MCF 10A (cell line): ENCODE measurements around the gene TMEM244. TPM values are rescaled to one million over a fixed set of nuclear protein-coding genes. Genes with fewer than 3 reads are reported as not detected.

Experiments used
- BruUV-seq: library from RNA; stranded (reverse); fragments of 400-500 nt; replicated peaks from 2 replicates; lab custom pipeline; 2021; lab: Mats Ljungman, UMichigan
- CTCF ChIA-PET: fragments of 300-600 bp; sonication (Branson Sonifier 250); formaldehyde crosslinking; extraction: SDS; loops from one replicate; lab custom pipeline; 2021; ENCODE audit warnings: antibody characterized with exemption, inconsistent platforms; lab: Yijun Ruan, JAX
- POLR2A ChIA-PET: fragments of 300-600, 350-650 bp; sonication (Branson Sonifier 250); formaldehyde crosslinking; extraction: SDS; loops from one replicate; lab custom pipeline; 2020; ENCODE audit warnings: antibody characterized with exemption, inconsistent platforms; lab: Yijun Ruan, JAX
- DNase-seq: peaks from one replicate; pipeline ENCODE4 v3.0.0-alpha.2; 2018; ENCODE audit not compliant: unreplicated experiment
- H3K27ac Mint-ChIP-seq: one replicate; pipeline ENCODE4 v1.8.0; 2022; ENCODE audit warnings: mild to moderate bottlenecking, low read depth, mixed read lengths; ENCODE audit not compliant: unreplicated experiment
- H3K27me3 Mint-ChIP-seq: one replicate; pipeline ENCODE4 v1.8.0; 2022; ENCODE audit warnings: mixed read lengths; ENCODE audit not compliant: insufficient read depth, unreplicated experiment
- H3K36me3 Mint-ChIP-seq: one replicate; pipeline ENCODE4 v1.8.0; 2022; ENCODE audit warnings: mild to moderate bottlenecking, moderate library complexity, mixed read lengths; ENCODE audit not compliant: insufficient read depth, unreplicated experiment
- H3K4me1 Mint-ChIP-seq: one replicate; pipeline ENCODE4 v1.8.0; 2022; ENCODE audit warnings: mixed read lengths; ENCODE audit not compliant: insufficient read depth, unreplicated experiment
- H3K4me3 Mint-ChIP-seq: one replicate; pipeline ENCODE4 v1.8.0; 2022; ENCODE audit warnings: mild to moderate bottlenecking, moderate library complexity, mixed read lengths; ENCODE audit not compliant: unreplicated experiment
- H3K9me3 Mint-ChIP-seq: one replicate; pipeline ENCODE4 v1.8.0; 2022; ENCODE audit warnings: mixed read lengths; ENCODE audit not compliant: unreplicated experiment
- intact Hi-C: fragments of 100-400 bp; cut with micrococcal nuclease; formaldehyde crosslinking; loops from 2 replicates; pipeline ENCODE4 v1.14.1; 2022
- total RNA-seq: library from RNA; stranded (reverse); gene quantifications from 2 replicates; pipeline ENCODE4 v1.2.3, GENCODE V29; 2022
- TF ChIP-seq, protein P1 (sequence below): fragments of 200-600 bp; IDR thresholded peaks from one replicate; pipeline ENCODE4 v1.8.0; 2022; ENCODE audit warnings: antibody characterized with exemption, mild to moderate bottlenecking; ENCODE audit not compliant: unreplicated experiment

The TMEM244 gene
- total RNA-seq, 1 experiment from 2014 or later, result not detected

DNA sequence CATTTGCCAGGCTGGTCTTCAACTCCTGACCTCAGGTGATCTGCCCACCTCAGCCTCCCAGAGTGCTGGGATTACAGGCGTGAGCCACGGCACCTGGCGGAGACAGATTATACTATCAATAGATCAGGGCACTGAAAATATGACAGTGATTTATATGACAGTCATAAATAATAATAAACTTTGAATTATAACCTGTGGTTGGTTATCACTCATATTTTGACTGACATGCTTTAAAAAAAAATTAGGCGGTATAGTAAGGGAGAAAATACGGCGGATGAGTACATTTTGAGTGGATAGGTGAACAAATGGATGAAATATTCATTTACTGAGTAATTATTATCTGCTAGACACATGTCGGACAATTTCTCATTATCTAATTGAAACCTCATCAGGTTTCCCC, 28.8 kb downstream of the TMEM244 start:
- TF ChIP-seq, protein P1, sequence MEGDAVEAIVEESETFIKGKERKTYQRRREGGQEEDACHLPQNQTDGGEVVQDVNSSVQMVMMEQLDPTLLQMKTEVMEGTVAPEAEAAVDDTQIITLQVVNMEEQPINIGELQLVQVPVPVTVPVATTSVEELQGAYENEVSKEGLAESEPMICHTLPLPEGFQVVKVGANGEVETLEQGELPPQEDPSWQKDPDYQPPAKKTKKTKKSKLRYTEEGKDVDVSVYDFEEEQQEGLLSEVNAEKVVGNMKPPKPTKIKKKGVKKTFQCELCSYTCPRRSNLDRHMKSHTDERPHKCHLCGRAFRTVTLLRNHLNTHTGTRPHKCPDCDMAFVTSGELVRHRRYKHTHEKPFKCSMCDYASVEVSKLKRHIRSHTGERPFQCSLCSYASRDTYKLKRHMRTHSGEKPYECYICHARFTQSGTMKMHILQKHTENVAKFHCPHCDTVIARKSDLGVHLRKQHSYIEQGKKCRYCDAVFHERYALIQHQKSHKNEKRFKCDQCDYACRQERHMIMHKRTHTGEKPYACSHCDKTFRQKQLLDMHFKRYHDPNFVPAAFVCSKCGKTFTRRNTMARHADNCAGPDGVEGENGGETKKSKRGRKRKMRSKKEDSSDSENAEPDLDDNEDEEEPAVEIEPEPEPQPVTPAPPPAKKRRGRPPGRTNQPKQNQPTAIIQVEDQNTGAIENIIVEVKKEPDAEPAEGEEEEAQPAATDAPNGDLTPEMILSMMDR, result no peak
- Mint-ChIP-seq H3K4me1 (no peaks in the 10 kb centered on the region), H3K9me3 (peaks cover 8% of the 10 kb centered on the region), H3K36me3 (no peaks in the 10 kb centered on the region), H3K4me3 (no peak overlapping the region), H3K27me3 (no peaks in the 10 kb centered on the region), H3K27ac (no peak overlapping the region)
- DNase-seq, result no peak
- ChIA-PET CTCF (no interaction called here), POLR2A (no interaction called here)
- intact Hi-C loops, result no loop called here
- no TSS peak for BruUV-seq

DNA sequence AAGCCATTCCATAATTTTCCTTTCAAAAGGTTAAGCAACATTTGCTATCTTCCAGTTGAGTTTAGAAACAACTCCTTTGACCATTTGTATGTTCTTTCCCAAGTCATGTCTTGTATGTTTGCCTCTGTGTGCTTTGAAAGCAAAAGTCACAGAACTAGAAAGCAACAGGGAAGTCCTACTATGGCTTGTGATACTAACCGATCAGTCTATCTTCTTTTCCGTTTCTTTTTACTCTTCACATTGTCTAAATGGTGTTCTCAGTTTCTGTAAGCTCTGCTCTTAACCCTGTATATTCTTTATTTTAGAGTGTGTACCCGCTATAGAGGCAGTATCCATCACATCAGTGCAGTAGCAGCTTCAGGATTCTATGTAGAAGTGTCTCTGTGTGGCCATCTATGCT, 32.9 kb downstream of the TMEM244 start:
- H3K9me3 Mint-ChIP-seq, result no peaks in the 10 kb centered on the region
- ChIA-PET POLR2A (no interaction called here), CTCF (interaction anchor here (0.8 kb wide), 1 partner anchor 79 kb away, joined by 3 read pairs; no protein-coding TSS in a partner anchor)
- no peak overlapping the region for H3K4me3 Mint-ChIP-seq
- intact Hi-C loops, result no loop called here
- TF ChIP-seq, protein P1, result no peak
- no peak overlapping the region for H3K27ac Mint-ChIP-seq
- H3K4me1 Mint-ChIP-seq, result no peaks in the 10 kb centered on the region
- H3K36me3 Mint-ChIP-seq, result no peaks in the 10 kb centered on the region
- BruUV-seq, result no TSS peak
- DNase-seq, result no peak
- no peaks in the 10 kb centered on the region for H3K27me3 Mint-ChIP-seq

DNA sequence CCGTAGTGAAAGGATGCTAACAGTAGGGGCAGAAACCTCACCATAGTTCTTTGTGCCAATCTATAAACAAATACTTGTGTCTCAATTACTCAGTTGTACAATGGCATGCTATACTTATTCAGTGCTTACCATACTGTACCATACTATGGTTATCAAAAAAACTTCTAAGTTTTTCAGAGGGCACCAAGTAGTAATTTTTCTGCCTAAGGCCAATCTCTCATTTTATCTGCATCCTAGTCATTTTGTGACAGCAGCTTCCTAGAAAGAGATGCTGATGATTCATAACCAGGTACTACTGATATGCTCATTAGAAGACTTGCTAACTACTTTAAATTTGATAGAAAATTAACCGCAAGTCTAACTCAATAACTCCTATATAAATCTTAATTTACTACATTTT, 42.9 kb downstream of the TMEM244 start:
- Mint-ChIP-seq H3K27me3 (no peaks in the 10 kb centered on the region), H3K4me3 (no peak overlapping the region), H3K9me3 (no peaks in the 10 kb centered on the region), H3K27ac (no peak overlapping the region), H3K36me3 (no peaks in the 10 kb centered on the region), H3K4me1 (no peaks in the 10 kb centered on the region)
- intact Hi-C loops, result no loop called here
- POLR2A ChIA-PET, result interaction anchor here (0.6 kb wide), 1 partner anchor 678 kb away, joined by 3 read pairs; no protein-coding TSS in a partner anchor
- no TSS peak for BruUV-seq
- TF ChIP-seq, protein P1, result no peak
- CTCF ChIA-PET, result interaction anchor here (0.6 to 0.7 kb wide), 2 partner anchors 27 to 104 kb away, joined by 3 read pairs; no protein-coding TSS in a partner anchor
- no peak for DNase-seq

DNA sequence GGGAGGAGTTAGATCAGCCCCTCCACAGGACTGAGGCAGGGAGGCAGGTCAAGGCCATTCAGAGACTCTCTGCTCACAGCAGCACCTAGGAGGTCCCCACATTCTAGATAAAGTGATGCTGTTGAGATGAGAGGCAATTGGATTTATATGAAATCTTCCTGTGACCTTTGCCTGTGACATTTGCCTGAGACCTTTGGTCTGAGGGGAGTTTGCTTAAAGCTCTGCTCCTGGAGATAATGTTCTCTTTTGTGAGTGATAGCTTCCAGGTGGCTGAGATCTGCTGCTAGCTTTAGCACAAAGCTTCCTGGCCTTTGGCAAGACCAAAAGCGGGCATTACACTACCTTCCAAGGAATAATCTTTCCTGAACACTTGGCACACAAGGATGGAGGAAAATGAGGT, 43.3 kb downstream of the TMEM244 start:
- ChIA-PET CTCF (interaction anchor here (0.7 kb wide), 1 partner anchor 104 kb away, joined by 3 read pairs; no protein-coding TSS in a partner anchor), POLR2A (no interaction called here)
- H3K27ac Mint-ChIP-seq, result no peak overlapping the region
- H3K27me3 Mint-ChIP-seq, result no peaks in the 10 kb centered on the region
- no peak for DNase-seq
- intact Hi-C loops, result no loop called here
- no TSS peak for BruUV-seq
- H3K4me1 Mint-ChIP-seq, result no peaks in the 10 kb centered on the region
- H3K9me3 Mint-ChIP-seq, result no peaks in the 10 kb centered on the region
- H3K36me3 Mint-ChIP-seq, result no peaks in the 10 kb centered on the region
- no peak overlapping the region for H3K4me3 Mint-ChIP-seq
- TF ChIP-seq, protein P1, result no peak
